Body of pancreas (tissue), 4 donors: ENCODE data around the gene YY1. TPM values are rescaled to one million over a fixed set of nuclear protein-coding genes. Genes with fewer than 3 reads are reported as not detected.
"Not testable (repeated sequence)": the region's sequence is repeated elsewhere in the genome, so short reads cannot be mapped to it uniquely, and the experiment has no call there.

Experiments used
- ATAC-seq: fragments of 150-250 bp; one replicate; pipeline ENCODE4 v1.9.1; 2016
- DNase-seq, 4 donors: peaks; one replicate each; pipeline ENCODE4 v3.0.0-alpha.2; 2019
- H3K27ac ChIP-seq, 4 donors: fragments of 200-600 bp; sonication (generic); 1 replicate in 3 of 4; 2 replicates in 1 of 4; pipeline versions ENCODE4 v1.5.1 to v1.6.1; 2016 to 2019; ENCODE audit warnings: mild to moderate bottlenecking in 1 of 4, mixed read lengths in 1 of 4, moderate library complexity in 1 of 4
- H3K27me3 ChIP-seq, 2 donors: fragments of 200-600 bp; sonication (generic); one replicate each; pipeline ENCODE4 v1.6.0; 2016; ENCODE audit warnings: mild to moderate bottlenecking in 1 of 2
- H3K36me3 ChIP-seq, 2 donors: fragments of 200-600 bp; sonication (generic); replicated peaks in 1 of 2; 2 replicates each; pipeline ENCODE4 v1.5.1; 2016; ENCODE audit warnings: low read depth in 2 of 2; ENCODE audit not compliant: insufficient read depth in 1 of 2
- H3K4me1 ChIP-seq: fragments of 200-600 bp; sonication (generic); one replicate; pipeline ENCODE4 v1.6.0; 2016
- H3K4me3 ChIP-seq, 2 donors: fragments of 200-600 bp; sonication (generic); 1 replicate in 1 of 2; 2 replicates in 1 of 2; pipeline ENCODE4 v1.5.1; 2016 to 2019
- H3K9me3 ChIP-seq, 3 donors: fragments of 200-600 bp; sonication (generic); 1 replicate in 2 of 3; 2 replicates in 1 of 3; pipeline ENCODE4 v1.5.1; 2016
- POLR2A ChIP-seq, 3 donors: fragments of 450-650 bp; IDR thresholded peaks; one replicate each; pipeline ENCODE4 v1.6.1; 2016; ENCODE audit warnings: antibody characterized with exemption in 3 of 3, mild to moderate bottlenecking in 2 of 3
- WGBS, 2 donors: methylation state at CpG; one replicate each; pipeline ENCODE4 v1.1.5; 2017; 5-methylcytosine and 5-hydroxymethylcytosine counted together
- intact Hi-C: fragments of 100-400 bp; cut with DNase I; formaldehyde crosslinking; loops from one replicate; pipeline ENCODE4 v1.15.1; 2023
- total RNA-seq, 2 donors: library from RNA; depleted of rRNA; stranded (reverse); fragments of >200 nt; gene quantifications; one replicate each; pipeline ENCODE4 v1.1.0, GENCODE V29; 2016
- TF ChIP-seq, protein P1 (sequence below), 7 experiments: fragments of 450-650 bp in 4 of 7; fragments of 200-600 bp in 3 of 7; sonication (generic) in 3 of 7; IDR thresholded peaks; one replicate each; pipeline ENCODE4 v1.5.1; 2016 to 2019; ENCODE audit warnings: antibody characterized with exemption in 7 of 7

Gene YY1
- total RNA-seq, 2 donors from 2014 or later: 27.0 to 30.3 TPM

- peaks cover 0 to 3% of the 10 kb centered on the region in 2 donors for H3K36me3 ChIP-seq
- intact Hi-C loops: loop anchor here (5.0 kb wide), 1 partner anchor 39 kb away; no protein-coding TSS in a partner anchor
- no peak for TF ChIP-seq POLR2A (IDR thresholded peaks at IDR 0.05)
- TF ChIP-seq, protein P1, sequence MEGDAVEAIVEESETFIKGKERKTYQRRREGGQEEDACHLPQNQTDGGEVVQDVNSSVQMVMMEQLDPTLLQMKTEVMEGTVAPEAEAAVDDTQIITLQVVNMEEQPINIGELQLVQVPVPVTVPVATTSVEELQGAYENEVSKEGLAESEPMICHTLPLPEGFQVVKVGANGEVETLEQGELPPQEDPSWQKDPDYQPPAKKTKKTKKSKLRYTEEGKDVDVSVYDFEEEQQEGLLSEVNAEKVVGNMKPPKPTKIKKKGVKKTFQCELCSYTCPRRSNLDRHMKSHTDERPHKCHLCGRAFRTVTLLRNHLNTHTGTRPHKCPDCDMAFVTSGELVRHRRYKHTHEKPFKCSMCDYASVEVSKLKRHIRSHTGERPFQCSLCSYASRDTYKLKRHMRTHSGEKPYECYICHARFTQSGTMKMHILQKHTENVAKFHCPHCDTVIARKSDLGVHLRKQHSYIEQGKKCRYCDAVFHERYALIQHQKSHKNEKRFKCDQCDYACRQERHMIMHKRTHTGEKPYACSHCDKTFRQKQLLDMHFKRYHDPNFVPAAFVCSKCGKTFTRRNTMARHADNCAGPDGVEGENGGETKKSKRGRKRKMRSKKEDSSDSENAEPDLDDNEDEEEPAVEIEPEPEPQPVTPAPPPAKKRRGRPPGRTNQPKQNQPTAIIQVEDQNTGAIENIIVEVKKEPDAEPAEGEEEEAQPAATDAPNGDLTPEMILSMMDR (IDR thresholded peaks at IDR 0.05): no peak
- peaks cover 19% of the 10 kb centered on the region for H3K4me1 ChIP-seq
- no peak overlapping the region for H3K27ac ChIP-seq
- no peaks in the 10 kb centered on the region for H3K9me3 ChIP-seq
- no peak overlapping the region for H3K4me3 ChIP-seq
- 75 to 79% methylated on average over 6 to 11 of the region's 11 CpGs for WGBS, 2 donors
- DNase-seq: no peak
- no peak for ATAC-seq
- H3K27me3 ChIP-seq: no peaks in the 10 kb centered on the region
These were observed 42.5 kb downstream of the YY1 start for GRCh38 chr14:100281286-100282082.

- Histone ChIP-seq H3K4me1 (peaks cover 19% of the 10 kb centered on the region), H3K9me3 (no peaks in the 10 kb centered on the region), H3K27me3 (no peaks in the 10 kb centered on the region), H3K4me3 (no peak overlapping the region), H3K36me3 (peaks cover 0 to under 1% of the 10 kb centered on the region in 2 donors), H3K27ac (no peak overlapping the region)
- TF ChIP-seq, protein P1 (IDR thresholded peaks at IDR 0.05): no peak
- no peak for TF ChIP-seq POLR2A (IDR thresholded peaks at IDR 0.05)
- ATAC-seq (no peak), DNase-seq (no peak)
- 92 to 99% methylated on average over 7 of the region's 7 CpGs for WGBS, 2 donors
- intact Hi-C loops: loop anchor here (5.0 kb wide), 1 partner anchor 40 kb away; no protein-coding TSS in a partner anchor
These were observed 43.1 kb downstream of the YY1 start for GRCh38 chr14:100282083-100282350.

- no peaks in the 10 kb centered on the region for H3K36me3 ChIP-seq
- peaks cover 19% of the 10 kb centered on the region for H3K4me1 ChIP-seq
- intact Hi-C loops: loop anchor here (5.0 kb wide), 1 partner anchor 41 kb away; no protein-coding TSS in a partner anchor
- ATAC-seq (no peak), DNase-seq (no peak)
- no peak overlapping the region for H3K4me3 ChIP-seq
- TF ChIP-seq, protein P1 (IDR thresholded peaks at IDR 0.05): no peak
- TF ChIP-seq POLR2A (IDR thresholded peaks at IDR 0.05): no peak
- no peaks in the 10 kb centered on the region for H3K9me3 ChIP-seq
- WGBS, 2 donors: 86 to 87% methylated on average over 9 of the region's 9 CpGs
- no peak overlapping the region for H3K27ac ChIP-seq
- H3K27me3 ChIP-seq: no peaks in the 10 kb centered on the region
These were observed 43.9 kb downstream of the YY1 start for GRCh38 chr14:100282766-100283419.

- not testable (repeated sequence) for ATAC-seq, DNase-seq, H3K27ac ChIP-seq, H3K36me3 ChIP-seq, H3K9me3 ChIP-seq, H3K27me3 ChIP-seq, H3K4me3 ChIP-seq
- intact Hi-C loops: loop anchor here (5.0 kb wide), 1 partner anchor 41 kb away; no protein-coding TSS in a partner anchor
- peaks cover 19% of the 10 kb centered on the region for H3K4me1 ChIP-seq
- 92 to 94% methylated on average over 9 of the region's 9 CpGs for WGBS, 2 donors
These were observed 44.5 kb downstream of the YY1 start for GRCh38 chr14:100283436-100283835.
